Coronary artery (tissue), 2 donors: ENCODE data around the gene KIRREL3.
A peak's percentile ranks its signal among the peaks of the same experiment; 100 is the strongest.

ENCODE experiments used
- DNase-seq: peaks from one replicate; pipeline ENCODE4 v3.0.0-alpha.2; 2017; ENCODE audit warnings: low spot score
- H3K27ac ChIP-seq, 2 donors: fragments of 200-600 bp; sonication (generic); one replicate each; pipeline ENCODE4 v1.5.1; 2016 to 2019
- H3K4me3 ChIP-seq: fragments of 200-600 bp; sonication (generic); 2 replicates; pipeline ENCODE4 v1.5.1; 2016; ENCODE audit warnings: mild to moderate bottlenecking, moderate library complexity
- CTCF ChIP-seq: fragments of 200-600 bp; sonication (generic); IDR thresholded peaks from one replicate; pipeline ENCODE4 v1.5.1; 2019; ENCODE audit warnings: antibody characterized with exemption

Gene KIRREL3

DNA sequence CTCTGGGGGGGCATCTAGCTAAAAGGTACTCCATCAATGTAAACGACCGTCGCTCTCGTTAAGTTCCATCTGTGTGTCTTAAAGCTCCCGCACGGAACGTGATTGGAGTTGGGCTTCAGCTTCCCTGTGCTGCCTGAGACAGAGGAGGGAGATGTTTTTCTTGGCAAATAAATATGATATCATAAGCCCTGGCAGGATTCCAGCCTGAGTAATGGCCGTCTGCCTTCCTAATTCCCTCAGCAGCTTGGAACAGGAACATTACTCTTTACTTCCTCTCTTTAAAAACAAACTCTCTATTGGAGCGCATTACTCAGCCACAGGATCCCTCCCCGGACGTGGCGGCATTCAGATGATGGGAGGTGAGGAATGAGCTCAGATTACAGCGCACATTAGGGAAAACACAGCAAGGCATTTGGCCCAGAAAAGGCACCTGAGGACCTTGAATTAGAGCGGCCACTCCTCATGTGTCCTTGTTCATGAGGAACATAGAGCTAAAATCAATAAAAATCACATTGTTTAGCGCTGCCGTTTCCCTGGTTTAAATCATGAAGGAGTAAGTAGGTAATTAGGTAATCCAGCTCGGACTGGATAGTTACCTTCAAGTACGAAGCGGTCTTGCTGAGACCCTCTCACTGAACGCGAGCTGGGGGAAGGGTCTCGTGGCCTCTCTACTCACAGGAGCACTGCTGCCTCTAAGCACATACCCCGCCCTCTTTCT is 414.6 kb downstream of the KIRREL3 start:
- no peak for TF ChIP-seq CTCF
- Histone ChIP-seq H3K4me3 (peak overlapping the region; percentile 58), H3K27ac (peak overlapping the region in 1 of 2 donors; percentile 34)
- peak; percentile 78 for DNase-seq

DNA sequence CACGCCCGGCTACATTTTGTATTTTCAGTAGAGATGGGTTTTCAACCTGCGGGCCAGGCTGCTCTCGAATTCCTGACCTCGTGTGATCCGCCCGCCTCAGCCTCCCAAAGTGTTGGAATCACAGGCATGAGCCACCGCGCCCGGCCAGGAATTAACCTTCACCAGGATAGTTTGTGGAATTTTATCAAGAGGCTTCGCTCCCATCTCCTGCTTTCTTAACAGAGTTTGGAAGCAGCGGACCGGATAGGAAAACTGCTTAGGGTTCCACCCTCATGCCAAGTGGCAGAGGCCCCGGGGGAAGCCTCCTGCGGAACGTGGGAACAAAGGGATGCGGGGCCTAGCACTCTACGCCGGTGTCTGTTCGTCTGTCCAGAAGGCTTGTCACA is 415.2 kb downstream of the KIRREL3 start:
- DNase-seq: no peak
- H3K27ac ChIP-seq: peak overlapping the region in 1 of 2 donors; percentile 34
- H3K4me3 ChIP-seq: peak overlapping the region; percentile 58

DNA sequence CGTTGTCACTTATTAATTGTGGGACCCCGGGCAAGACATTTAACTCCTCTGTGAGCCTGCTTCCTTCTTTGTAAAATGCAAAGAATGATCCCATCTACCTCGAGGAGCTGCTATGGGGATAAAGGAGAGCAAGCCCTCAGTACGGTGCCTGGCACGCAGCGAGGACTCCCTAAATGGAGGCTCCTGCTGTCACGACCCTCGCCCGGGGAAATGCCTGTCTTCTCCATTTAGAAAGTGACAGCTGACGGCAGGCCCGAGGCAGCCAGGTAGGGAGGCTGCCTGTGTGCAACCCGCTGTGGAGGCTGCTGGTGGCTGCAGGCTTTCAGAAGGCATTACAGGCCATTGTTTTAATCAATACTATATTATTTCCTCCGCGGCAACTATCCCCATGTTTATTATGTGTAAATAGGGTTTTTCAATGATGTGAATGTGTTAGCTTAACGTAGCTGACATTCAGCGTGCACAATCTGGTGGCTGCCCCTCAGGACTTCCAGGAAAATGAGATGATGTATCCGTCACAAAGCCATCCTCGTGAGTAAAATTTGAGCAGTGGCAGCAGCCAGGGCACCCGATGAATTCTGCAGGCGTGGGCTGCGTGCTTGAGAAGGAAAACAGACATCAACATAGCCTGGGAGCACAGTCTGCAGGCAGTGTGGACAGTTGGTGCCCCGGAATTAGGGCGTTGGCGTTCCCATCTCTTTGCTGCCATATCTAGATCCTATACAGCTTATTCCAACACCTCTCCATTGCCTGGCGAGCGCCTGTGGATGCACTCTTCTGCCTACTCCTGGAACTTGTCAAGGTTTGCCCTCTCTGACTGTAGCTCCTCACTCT is 416.8 kb downstream of the KIRREL3 start:
- no peak overlapping the region for H3K27ac ChIP-seq
- no peak overlapping the region for H3K4me3 ChIP-seq
- DNase-seq: no peak
- no peak for TF ChIP-seq CTCF

More for the DNA sequence above, 415.2 kb downstream of the KIRREL3 start:
- no peak for TF ChIP-seq CTCF

- TF ChIP-seq CTCF: no peak
- Histone ChIP-seq H3K27ac (no peak overlapping the region), H3K4me3 (no peak overlapping the region)
- no peak for DNase-seq
These were observed 417.5 kb downstream of the KIRREL3 start for GRCh38 chr11:126583101-126583500.

GRCh38 chr11:126581871-126582648 is 418.5 kb downstream of the KIRREL3 start:
- no peak for TF ChIP-seq CTCF
- DNase-seq: no peak

GRCh38 chr11:126578426-126578825 is 422.1 kb downstream of the KIRREL3 start:
- no peak for TF ChIP-seq CTCF
- no peak overlapping the region for H3K27ac ChIP-seq
- no peak for DNase-seq
- H3K4me3 ChIP-seq: no peak overlapping the region

More at GRCh38 chr11:126581871-126582648, 418.5 kb downstream of the KIRREL3 start:
- Histone ChIP-seq H3K27ac (no peak overlapping the region), H3K4me3 (no peak overlapping the region)
